LNCaP clone FGC (cell line): Measurements from ENCODE around the gene GNA14.

Experiments
- DNase-seq: peaks from one replicate; pipeline ENCODE4 v3.0.0-alpha.2; 2011; ENCODE audit warnings: low read depth
- H3K4me3 ChIP-seq: 2 replicates; pipeline ENCODE4 v1.5.1; 2011; ENCODE audit warnings: mild to moderate bottlenecking, low read depth, low read length, control low read depth
- TF ChIP-seq, protein P1 (sequence below): IDR thresholded peaks from 2 replicates; pipeline ENCODE4 v1.5.1; 2012; ENCODE audit warnings: mild to moderate bottlenecking; ENCODE audit not compliant: control insufficient read depth, insufficient read depth; ENCODE audit errors: extremely low read depth

The GNA14 gene

DNA sequence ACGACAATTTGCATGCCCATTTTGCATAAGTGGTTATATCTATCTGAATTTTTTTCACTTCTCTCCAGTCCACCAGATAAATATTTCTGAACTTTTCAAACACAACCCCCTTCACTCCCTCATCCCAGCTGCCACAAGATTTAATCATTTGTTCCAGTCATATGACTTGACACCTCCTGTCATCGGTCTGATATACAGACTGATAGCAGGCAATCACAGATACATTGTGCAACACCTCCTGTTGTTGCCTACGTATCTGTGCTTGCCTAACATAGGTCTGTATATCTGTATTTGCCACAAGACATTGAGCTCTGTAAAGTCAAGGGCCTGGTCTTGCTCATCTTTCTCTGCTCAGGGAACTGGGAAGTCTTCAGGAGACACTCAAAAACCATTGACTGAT lies 65.6 kb downstream of the GNA14 start:
- DNase-seq = no peak
- no peak overlapping the region for H3K4me3 ChIP-seq
- TF ChIP-seq, protein P1, sequence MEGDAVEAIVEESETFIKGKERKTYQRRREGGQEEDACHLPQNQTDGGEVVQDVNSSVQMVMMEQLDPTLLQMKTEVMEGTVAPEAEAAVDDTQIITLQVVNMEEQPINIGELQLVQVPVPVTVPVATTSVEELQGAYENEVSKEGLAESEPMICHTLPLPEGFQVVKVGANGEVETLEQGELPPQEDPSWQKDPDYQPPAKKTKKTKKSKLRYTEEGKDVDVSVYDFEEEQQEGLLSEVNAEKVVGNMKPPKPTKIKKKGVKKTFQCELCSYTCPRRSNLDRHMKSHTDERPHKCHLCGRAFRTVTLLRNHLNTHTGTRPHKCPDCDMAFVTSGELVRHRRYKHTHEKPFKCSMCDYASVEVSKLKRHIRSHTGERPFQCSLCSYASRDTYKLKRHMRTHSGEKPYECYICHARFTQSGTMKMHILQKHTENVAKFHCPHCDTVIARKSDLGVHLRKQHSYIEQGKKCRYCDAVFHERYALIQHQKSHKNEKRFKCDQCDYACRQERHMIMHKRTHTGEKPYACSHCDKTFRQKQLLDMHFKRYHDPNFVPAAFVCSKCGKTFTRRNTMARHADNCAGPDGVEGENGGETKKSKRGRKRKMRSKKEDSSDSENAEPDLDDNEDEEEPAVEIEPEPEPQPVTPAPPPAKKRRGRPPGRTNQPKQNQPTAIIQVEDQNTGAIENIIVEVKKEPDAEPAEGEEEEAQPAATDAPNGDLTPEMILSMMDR = no peak

DNA sequence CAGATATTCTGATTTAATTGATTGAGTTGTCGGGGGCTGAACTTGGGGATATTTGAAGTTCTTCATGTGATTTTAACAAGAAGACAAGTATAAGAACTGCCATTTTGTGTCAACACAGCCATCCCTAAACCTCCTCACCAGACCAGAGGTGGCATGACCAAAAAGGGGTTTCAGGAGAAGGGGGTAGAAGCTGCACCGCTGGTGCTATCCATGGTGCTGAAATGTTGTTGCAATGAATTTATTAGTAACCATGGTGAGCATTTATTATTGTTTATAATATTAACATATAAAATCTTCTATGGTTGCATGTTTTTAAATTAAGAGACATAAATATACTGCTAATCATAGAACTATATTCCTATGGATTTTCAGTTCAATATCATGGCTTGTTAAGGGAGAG lies 72.3 kb downstream of the GNA14 start:
- no peak for DNase-seq
- no peak overlapping the region for H3K4me3 ChIP-seq
- TF ChIP-seq, protein P1 = no peak

DNA sequence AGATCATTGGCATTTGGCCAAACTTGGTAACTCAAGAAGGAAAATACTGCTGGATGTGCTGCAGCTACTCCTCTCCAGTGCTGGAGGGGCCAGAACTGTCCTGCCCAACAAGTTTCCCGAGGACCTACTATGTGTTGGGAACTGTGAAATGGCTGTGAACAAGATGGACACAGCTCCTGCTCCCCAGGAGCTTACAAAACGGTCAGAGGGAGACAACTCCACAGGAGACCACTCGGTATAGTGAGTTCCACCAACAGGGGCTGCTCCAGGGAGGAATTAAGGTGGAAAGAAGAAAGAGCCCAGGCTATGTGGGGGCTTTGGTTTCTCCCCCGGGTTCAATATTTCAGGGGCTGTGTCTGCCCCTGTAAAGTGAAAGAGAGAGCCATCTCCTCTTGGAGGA lies 78.8 kb downstream of the GNA14 start:
- TF ChIP-seq, protein P1 = no peak
- no peak for DNase-seq

DNA sequence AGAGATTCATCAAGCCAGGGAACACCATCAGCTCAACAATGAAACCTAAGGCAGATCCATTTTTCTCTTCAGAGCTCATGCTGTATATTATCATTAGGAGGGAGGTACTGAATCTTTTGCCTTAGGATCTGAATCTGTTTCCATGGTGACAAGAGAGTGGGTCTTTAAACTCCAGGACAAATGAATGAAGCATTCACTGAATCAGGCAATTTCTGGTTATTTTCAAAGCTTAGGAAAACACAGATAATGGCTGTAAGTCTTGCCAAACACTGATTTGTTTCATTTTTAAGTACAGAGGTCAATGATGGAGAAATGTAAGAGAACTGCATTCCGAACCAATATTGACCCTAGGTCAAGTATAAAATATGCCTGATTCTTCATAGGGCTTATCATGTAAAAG lies 84.9 kb downstream of the GNA14 start:
- H3K4me3 ChIP-seq = no peak overlapping the region
- DNase-seq = no peak
- TF ChIP-seq, protein P1 = no peak

More for the DNA sequence above, 78.8 kb downstream of the GNA14 start:
- H3K4me3 ChIP-seq = no peak overlapping the region

DNA sequence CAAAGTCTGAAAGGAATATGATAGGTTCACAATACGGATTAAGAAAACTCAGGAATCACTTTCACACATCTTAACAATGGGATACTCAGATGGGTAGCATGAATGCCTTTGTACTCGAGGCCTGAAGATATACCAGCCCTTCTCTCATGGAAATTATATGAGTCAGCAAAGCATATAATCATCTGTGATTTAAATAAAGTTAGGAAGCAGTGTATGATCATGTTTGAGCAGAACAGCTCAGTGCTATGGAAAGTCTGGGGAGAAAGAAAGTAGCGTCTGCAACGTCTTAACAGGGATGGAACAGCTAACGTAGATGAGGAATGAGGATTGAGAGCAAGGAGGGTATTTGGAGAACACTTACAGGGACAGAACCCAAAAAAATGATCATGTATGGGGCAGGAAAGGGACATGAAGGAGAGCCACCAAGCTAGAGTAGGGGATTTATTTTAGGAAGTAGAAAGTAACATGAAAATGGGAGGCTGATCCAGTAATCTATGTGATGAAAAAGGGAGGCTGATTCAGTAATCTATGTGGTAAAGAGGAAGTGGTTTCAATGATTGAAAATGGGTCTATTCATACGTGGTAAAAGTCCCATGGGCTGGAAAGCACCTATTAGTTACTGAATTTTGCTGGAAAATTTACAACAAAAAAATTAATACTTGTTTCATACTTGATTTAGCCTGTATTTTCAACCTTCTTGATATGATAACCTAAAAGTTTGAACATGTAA lies 85.9 kb downstream of the GNA14 start:
- DNase-seq = no peak
- TF ChIP-seq, protein P1 = no peak
- no peak overlapping the region for H3K4me3 ChIP-seq

DNA sequence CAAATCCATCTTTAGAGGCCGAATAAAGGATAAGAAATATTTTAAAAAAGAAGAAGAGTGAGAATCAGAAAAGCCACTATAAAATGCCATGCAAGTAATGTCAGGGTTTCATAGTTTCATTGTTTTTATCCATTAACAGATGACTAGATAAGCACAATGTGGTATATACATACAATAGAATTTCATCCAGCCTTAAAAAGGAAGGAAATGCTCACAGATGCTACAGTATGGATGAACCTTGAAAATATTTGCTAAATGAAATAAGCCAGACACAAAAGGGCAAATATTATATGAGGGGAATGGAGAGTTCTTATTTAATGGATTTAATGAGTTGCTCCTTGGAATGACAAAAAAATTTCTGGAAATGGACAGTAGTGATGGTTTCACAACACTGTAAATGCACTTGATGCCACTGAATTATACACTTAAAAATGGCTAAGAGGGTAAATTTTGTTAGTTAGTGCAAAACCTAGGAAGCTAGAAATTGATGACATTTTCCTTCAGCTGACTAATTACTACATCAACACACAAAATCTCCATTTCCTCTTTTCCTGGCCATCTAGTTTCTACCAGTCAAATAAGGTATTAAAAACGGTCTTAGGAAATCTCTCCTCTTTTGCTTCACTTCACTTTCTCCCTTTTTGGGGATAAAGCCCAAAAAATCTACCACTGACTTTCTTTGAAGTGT lies 86.6 kb downstream of the GNA14 start:
- no peak overlapping the region for H3K4me3 ChIP-seq
- TF ChIP-seq, protein P1 = no peak
- no peak for DNase-seq
